Measurements from ENCODE around the gene ARHGAP10.

DNA sequence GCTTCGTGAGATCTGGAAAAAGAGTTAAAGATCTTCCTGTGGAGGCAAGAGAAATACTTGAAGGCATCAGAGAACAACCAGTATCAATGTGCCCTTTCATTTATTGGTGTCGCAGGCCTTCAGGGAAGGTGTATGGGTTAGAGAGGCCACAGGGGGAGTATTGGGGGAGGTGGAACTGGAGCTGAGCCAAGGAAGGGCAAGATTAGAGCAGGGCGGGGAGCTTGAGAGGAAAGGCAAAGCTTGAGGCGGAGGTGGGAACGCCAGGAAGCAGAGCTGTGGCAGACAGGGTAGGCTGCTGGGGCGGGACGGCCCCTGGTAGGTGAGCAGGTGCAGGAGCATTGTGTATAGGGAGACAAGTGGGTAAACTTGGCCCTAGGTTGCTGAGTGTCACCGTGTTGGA lies 329.9 kb downstream of the ARHGAP10 start:
- no peak for TF ChIP-seq POLR2A (IDR thresholded peaks at IDR 0.05)
- TF ChIP-seq, protein P1, sequence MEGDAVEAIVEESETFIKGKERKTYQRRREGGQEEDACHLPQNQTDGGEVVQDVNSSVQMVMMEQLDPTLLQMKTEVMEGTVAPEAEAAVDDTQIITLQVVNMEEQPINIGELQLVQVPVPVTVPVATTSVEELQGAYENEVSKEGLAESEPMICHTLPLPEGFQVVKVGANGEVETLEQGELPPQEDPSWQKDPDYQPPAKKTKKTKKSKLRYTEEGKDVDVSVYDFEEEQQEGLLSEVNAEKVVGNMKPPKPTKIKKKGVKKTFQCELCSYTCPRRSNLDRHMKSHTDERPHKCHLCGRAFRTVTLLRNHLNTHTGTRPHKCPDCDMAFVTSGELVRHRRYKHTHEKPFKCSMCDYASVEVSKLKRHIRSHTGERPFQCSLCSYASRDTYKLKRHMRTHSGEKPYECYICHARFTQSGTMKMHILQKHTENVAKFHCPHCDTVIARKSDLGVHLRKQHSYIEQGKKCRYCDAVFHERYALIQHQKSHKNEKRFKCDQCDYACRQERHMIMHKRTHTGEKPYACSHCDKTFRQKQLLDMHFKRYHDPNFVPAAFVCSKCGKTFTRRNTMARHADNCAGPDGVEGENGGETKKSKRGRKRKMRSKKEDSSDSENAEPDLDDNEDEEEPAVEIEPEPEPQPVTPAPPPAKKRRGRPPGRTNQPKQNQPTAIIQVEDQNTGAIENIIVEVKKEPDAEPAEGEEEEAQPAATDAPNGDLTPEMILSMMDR (IDR thresholded peaks at IDR 0.05), result no peak
- TF ChIP-seq EP300 (IDR thresholded peaks at IDR 0.05), result no peak
